Jurkat, Clone E6-1 (cell line): ENCODE data around the gene TRIM6. TPM values are rescaled to one million over a fixed set of nuclear protein-coding genes. Genes with fewer than 3 reads are reported as not detected.
"Not testable (repeated sequence)": the region's sequence is repeated elsewhere in the genome, so short reads cannot be mapped to it uniquely, and the experiment has no call there.

Source experiments
- DNase-seq: peaks from one replicate; pipeline ENCODE4 v3.0.0-alpha.2; 2011; ENCODE audit warnings: low read depth, low spot score
- H3K4me3 ChIP-seq: 2 replicates; pipeline ENCODE4 v1.5.1; 2011; ENCODE audit warnings: mild to moderate bottlenecking, low read length, control low read depth, moderate library complexity
- polyA plus RNA-seq: library from polyadenylated mRNA; unstranded; fragments of >200 nt; gene quantifications from one replicate; pipeline ENCODE4 v1.2.1, GENCODE V29; 2012; ENCODE audit warnings: missing spikeins; ENCODE audit not compliant: insufficient read length, insufficient read depth

The TRIM6 gene, protein sequence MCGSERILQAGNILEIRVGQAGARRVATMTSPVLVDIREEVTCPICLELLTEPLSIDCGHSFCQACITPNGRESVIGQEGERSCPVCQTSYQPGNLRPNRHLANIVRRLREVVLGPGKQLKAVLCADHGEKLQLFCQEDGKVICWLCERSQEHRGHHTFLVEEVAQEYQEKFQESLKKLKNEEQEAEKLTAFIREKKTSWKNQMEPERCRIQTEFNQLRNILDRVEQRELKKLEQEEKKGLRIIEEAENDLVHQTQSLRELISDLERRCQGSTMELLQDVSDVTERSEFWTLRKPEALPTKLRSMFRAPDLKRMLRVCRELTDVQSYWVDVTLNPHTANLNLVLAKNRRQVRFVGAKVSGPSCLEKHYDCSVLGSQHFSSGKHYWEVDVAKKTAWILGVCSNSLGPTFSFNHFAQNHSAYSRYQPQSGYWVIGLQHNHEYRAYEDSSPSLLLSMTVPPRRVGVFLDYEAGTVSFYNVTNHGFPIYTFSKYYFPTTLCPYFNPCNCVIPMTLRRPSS
- not detected for polyA plus RNA-seq

DNA sequence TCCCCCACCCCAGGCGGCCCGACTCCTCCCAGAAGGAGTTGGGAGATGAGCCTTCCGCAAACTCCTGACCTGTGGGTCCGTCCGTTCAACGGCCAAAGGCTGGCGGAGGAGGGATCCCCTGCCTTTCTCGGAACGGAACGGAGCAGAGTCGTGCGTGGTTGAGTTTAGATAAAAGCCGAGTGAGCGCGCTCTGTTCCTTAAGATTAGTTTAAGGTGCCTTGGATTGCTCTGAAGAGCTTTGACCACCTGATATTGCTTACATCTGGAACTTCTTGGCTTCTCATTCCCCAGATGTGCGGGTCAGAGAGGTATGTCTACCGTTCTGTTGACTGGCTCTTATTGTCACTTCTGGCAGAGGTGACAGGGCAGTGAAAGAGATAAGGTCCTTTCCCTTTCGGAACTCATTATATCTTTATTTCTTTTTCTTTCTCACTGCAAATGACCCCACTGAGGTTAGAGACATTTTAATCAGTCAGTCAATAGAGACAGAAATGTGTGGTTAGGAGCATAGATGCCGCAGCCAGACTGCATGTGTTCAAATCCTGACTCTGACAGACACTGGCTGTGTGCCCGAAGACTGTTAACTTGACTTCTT lies at the start of gene TRIM6:
Gene TRIM6 (plus strand): TSS at position 31 of the 595 bp plus-strand sequence. CDS start 261 bp downstream, at position 292.
- H3K4me3 ChIP-seq = no peak within 1 kb of the TSS
- no peak for DNase-seq

DNA sequence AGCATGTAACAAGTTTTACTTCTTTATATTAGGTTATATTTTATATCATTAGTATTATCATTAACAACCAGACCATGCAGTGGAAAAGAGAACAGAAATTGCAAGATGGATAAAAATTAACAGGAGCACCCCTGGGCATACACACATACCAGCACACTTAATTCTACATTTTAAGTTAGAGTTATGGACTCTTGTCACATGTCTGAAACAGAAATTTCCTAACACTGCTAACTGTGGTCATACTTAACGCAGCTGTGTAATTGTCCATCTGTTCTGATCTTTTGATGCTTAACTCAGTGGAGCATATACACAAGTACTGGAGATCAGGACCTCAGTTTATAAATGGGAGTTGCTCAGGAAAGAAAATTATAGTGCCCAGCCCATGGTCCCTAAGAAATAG lies 48.5 kb upstream of the TRIM6 start:
- DNase-seq = no peak
- no peak overlapping the region for H3K4me3 ChIP-seq

GRCh38 chr11:5548440-5548839 lies 48.0 kb upstream of the TRIM6 start, which contains the start of gene OR52H1:
Gene OR52H1, minus strand, starts transcription at chr11:5548540. Its CDS starts 3,035 bp downstream, at chr11:5545505.
- no peak within 1 kb of the TSS for H3K4me3 ChIP-seq
- no peak for DNase-seq

DNA sequence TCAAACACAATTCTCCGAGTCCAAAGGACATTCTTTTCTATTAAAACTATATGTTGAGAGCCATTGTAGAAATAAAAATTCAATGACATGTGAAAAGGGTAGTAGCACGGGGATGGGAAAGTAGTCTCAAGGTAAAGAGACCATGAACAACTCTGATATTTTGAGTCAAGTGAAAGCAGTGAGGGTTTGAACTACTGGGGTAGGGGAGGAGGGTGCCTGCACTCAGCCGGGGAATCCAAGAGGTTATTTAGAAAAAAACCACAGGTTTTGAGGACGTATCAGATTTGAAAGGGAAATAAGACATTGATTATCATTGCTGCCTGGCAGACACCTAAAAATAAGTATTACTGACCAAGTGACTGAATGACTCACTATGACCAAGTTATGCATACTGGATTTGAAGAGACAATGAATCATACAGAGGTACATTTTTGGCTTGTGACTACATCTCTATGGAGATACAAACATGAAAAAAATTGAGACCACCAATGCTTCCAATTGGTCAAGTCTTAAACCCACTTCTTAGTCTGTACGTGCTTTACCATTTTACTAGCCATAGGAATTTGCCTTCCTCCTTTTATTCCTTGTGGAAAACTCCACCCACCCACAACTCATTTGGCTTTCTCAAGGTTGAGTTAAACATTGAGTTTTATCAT lies 45.9 kb upstream of the TRIM6 start:
- no peak for DNase-seq
- no peak overlapping the region for H3K4me3 ChIP-seq

DNA sequence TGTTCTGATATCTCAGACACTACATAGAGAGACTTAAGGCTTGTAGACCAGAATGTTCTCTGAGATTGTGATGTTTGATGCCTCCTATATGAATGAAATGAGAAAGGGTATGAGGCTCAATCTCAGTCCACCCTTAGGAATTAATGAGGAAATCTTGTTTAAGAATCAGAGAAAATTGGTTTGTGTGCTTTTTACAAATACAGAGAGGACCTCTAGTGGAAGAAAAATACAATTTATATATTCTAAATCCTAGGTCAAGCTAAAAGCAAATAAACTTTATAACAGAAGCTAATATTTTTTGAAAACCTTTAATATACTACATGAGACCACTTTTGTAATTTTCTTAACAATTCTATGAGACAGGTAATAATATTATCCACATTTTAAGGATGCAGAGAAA lies 43.1 kb upstream of the TRIM6 start:
- H3K4me3 ChIP-seq = no peak overlapping the region
- DNase-seq = no peak

DNA sequence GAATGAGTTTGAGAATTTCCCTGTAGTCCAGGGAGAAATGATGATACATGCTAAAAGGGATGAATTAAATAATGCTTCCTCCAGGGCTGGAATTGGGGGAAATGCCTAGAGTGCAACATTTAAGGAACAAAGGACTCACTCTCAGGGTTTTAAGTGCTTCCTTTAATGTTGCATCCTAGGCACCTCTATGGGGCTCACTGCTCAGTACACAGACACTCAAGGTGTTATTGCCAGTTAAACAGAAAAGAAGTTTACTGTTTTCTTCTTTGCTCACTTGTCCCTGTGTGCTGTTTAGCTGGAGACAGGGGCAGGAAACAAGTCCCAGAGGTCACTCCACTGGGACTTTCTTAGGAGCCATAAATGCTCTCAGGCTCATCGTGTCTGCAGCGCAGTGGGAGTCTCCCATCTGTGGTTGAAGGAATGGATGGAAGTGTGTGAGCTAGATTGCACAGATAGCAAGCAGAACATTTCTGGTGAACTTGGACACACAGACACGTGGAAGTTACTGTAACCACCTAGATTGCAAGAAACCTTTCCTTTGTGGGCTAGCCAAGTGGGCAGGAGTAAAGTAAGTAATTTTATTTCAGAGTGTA lies 39.7 kb upstream of the TRIM6 start:
- H3K4me3 ChIP-seq = no peak overlapping the region
- DNase-seq = no peak

GRCh38 chr11:5557751-5558150 lies 38.7 kb upstream of the TRIM6 start:
- no peak for DNase-seq
- no peak overlapping the region for H3K4me3 ChIP-seq

DNA sequence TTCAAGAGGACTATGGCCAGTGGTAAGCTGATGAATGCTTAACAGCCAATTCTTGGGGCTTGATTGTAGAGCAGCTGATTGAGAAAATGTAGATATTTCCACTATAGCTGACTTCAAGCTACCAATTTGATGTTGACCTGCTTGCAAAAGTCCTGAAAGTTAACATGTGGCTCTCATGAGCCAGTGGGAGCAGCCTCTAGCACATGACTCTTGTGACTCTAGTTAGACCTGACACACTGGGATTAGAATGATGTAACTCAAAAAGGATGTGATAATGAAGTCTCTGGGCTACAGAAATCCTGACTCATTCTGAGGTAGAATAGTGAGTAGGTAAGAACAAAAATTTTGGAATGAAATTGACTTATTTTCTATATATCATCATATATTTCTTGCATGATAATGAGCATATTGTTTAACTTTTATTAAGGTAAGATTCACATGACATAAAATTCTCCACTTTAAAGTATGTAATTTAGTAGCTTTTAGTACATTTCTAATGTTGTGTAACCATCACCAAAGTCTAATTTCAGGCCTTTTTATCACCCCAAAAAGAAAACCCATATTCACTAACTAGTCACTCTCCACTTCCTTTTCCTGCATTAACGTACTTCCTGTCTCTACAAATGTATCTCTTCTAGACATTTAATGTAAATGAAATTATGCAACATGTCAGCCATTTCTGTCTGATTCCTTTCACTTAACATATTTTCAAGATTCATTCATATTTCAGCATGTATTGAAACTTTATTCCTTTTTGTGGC lies 32.0 kb upstream of the TRIM6 start:
- no peak overlapping the region for H3K4me3 ChIP-seq
- DNase-seq = peak; percentile 7

DNA sequence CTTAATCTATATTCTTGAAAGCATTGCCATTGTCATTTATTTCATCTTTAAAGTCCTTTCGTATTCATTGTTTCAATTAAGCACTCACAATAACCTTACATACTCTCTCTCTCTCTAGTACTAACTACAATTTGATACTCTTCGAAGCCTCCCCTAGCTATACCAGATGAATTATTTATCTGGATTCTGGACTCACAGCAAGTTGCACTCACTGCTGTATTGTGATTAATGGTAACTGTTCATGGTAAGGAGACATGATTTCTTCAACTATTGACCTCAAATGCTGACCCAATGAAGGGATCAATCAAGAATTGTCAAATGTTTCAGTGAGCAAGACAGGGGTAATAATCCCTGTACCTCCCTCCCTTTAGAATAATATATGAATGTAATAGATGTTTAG lies 21.8 kb upstream of the TRIM6 start:
- no peak for DNase-seq
- H3K4me3 ChIP-seq = no peak overlapping the region

GRCh38 chr11:5575152-5575551 lies 21.3 kb upstream of the TRIM6 start:
- DNase-seq = no peak
- H3K4me3 ChIP-seq = no peak overlapping the region

DNA sequence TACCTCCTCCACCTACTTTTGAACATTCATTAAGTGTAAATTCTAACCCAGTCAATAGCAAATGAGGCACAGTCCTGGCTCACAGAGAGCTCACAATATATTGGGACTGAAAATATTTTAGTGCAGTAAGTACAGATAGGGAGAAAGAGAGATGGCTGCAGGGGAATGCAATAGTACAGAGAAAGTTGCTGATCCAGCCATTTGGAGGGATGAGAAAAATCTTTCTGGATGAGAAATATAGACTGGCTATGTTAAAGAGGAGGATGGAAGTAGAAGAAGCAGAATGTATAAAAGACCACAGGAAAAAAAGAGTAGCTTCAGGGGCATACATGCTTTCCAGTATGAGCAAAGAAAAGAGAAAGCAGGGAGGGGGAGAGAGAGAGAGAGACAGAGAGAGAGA lies 19.3 kb upstream of the TRIM6 start:
- no peak overlapping the region for H3K4me3 ChIP-seq
- DNase-seq = no peak

GRCh38 chr11:5580577-5580976 lies 15.9 kb upstream of the TRIM6 start, which contains the start of gene OR52B6:
Gene OR52B6, plus strand, starts transcription at chr11:5580877. Its CDS starts 0 bp downstream, at chr11:5580877.
- no peak within 1 kb of the TSS for H3K4me3 ChIP-seq
- DNase-seq = no peak

GRCh38 chr11:5581014-5581413 lies 15.4 kb upstream of the TRIM6 start:
- DNase-seq = no peak
- H3K4me3 ChIP-seq = no peak overlapping the region

DNA sequence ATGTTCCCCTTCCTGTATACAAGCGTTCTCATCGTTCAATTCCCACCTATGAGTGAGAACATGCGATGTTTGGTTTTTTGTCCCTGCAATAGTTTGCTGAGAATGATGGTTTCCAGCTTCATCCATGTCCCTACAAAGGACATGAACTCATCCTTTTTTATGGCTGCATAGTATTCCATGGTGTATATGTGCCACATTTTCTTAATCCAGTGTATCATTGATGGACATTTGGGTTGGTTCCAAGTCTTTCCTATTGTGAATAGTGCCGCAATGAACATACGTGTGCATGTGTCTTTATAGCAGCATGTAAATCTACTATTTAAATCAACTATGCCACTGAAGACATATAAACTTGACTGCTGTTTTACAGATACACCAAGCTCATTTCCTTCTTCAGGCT lies 12.0 kb upstream of the TRIM6 start:
- H3K4me3 ChIP-seq, DNase-seq: not testable (repeated sequence)

DNA sequence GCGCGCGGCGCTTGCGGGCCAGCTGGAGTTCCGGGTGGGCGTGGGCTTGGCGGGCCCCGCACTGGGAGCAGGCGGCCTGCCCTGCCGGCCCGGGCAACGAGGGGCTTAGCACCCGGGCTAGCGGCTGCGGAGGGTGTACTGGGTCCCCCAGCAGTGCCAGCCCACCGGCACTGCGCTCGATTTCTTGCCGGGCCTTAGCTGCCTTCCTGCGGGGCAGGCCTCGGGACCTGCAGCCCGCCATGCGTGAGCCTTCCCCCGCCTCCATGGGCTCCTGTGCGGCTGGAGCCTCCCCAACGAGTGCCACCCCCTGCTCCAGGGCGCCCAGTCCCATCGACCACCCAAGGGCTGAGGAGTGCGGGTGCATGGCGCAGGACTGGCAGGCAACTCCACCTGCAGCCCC lies 6.5 kb upstream of the TRIM6 start:
- not testable (repeated sequence) for H3K4me3 ChIP-seq, DNase-seq

- no peak overlapping the region for H3K4me3 ChIP-seq
- DNase-seq = no peak
These were observed 4.8 kb upstream of the TRIM6 start for GRCh38 chr11:5591613-5592012.

DNA sequence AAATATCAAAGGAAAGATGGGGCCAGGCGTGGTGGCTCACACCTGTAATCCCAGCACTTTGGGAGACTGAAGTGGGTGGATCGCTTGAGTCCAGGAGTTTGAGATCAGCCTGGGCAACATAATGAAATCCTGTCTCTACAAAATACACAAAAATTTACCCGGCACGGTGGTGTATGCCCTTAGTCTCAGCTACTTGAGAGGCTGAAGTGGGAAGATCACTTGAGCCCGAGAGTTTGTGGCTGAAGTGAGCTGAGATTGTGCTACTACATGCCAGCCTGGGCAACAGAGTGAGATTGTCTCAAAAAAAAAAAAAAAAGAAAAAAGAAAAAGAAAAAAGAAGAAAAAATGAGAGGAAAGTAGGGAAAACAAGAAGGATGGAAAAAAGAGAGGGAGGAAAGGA lies 3.8 kb upstream of the TRIM6 start:
- no peak overlapping the region for H3K4me3 ChIP-seq
- DNase-seq = no peak

DNA sequence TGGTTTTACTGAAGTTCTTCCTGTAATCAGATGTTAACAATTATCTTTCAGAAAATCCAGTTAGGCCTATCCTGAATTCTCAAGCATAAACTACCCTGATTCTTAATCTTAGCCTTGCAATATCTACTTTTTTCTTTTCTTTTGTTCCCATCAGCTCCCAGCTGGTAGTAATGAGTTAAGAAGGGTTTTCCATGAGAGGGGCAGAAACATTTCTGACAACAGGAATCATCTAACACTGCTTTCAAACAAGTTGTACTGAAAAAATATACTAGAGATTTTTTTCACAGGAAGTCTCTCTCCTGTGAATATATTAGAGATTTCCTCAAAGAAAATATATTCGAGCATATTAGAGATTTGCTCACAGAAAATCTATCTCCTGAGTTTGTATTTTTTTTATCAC lies 3.3 kb upstream of the TRIM6 start:
- DNase-seq = no peak
- no peak overlapping the region for H3K4me3 ChIP-seq

DNA sequence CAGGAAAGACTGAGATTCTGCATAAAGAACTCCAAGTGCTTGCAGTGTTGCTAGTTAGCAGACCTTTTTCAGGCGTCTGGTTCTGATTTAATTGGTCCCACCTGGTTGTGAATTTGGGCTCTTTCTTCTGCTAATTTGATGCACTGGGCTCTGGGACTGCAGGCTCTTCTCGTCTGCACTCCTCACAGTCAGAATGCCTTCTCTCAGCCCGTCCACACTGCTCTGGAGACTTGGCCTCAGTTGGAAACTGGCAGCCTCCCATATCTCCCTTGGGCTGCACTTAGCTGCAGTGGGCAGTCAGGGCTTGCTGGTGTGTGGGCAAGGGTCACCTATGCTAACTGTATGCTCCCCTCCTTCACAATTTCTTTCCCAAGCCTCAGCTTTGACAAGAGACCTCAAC lies 1.5 kb downstream of the TRIM6 start:
- no peak for DNase-seq
- no peak overlapping the region for H3K4me3 ChIP-seq
